ENCODE measurements around the gene WSCD1.

WSCD1 gene

GRCh38 chr17:6069539-6070429, at the start of gene WSCD1:
WSCD1 (plus strand) TSS chr17:6070379; CDS start chr17:6080659, 10,280 bp downstream.
- peak in 1 of 2 donors; percentile 20 for DNase-seq (ENCODE audit: low read depth in 1 of 2, low spot score in 1 of 2)

GRCh38 chr17:6021011-6021400, 49.2 kb upstream of the WSCD1 start:
- DNase-seq (ENCODE audit: low read depth in 1 of 2, low spot score in 1 of 2): no peak

GRCh38 chr17:6021627-6022026, 48.6 kb upstream of the WSCD1 start:
- no peak for DNase-seq (ENCODE audit: low read depth in 1 of 2, low spot score in 1 of 2)

GRCh38 chr17:6023036-6023831, 46.9 kb upstream of the WSCD1 start:
- DNase-seq (ENCODE audit: low read depth in 1 of 2, low spot score in 1 of 2): no peak

DNA sequence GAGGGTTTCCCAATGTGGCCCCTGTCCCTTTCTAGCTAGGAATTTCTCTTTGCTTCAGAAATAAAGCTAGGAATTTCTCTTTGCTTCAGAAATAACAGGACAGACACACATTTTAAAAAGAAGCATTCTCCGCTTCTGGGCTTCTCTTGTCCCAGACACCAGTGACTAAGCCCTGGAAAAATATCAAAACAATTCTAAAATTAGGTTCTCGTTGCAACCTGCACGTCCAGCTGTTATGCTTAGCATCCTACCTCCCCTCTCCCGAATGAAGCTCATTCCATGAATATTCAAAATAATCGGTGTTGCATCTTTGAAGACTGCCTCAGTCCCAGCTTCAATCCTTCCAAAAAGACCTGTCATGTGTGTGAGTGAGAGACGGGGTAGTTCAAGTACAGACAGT, 45.6 kb upstream of the WSCD1 start:
- DNase-seq (ENCODE audit: low read depth in 1 of 2, low spot score in 1 of 2): no peak

DNA sequence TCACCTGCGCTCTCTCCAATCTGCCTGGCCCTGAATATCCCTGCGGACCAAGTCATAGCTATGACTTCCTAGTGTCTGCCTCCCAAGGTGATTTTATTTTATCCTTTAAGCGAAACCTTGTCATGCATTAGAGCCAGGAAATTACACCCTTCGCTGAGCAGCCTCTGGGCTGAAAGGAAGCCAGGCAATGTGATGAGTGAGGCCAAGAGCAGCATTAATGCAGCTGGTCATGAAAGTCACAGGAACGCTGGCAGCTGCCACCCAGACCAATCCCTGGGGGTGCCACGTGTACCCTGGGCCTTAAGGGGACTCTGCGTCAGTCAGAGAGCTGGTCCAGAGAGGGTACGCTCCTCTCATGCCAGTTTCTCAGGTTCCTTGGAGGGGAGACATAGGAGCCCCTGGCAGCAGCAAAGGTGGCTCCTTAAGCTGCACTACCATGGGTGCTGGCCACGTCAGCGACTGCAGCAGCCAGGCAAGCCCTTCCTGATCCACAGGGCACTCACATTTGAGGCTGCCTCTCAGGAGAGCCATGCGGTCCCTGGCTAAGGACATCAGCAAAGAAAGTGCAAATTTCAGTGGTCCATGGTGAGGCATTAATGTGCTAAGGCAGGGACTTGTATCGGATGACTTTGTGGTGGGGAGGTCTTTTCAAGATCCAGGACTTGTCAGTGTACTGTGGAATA, 42.7 kb upstream of the WSCD1 start:
- no peak for DNase-seq (ENCODE audit: low read depth in 1 of 2, low spot score in 1 of 2)

GRCh38 chr17:6028294-6028693, 41.9 kb upstream of the WSCD1 start:
- no peak for DNase-seq (ENCODE audit: low read depth in 1 of 2, low spot score in 1 of 2)

GRCh38 chr17:6035801-6036394, 34.3 kb upstream of the WSCD1 start:
- no peak for DNase-seq (ENCODE audit: low read depth in 1 of 2, low spot score in 1 of 2)

DNA sequence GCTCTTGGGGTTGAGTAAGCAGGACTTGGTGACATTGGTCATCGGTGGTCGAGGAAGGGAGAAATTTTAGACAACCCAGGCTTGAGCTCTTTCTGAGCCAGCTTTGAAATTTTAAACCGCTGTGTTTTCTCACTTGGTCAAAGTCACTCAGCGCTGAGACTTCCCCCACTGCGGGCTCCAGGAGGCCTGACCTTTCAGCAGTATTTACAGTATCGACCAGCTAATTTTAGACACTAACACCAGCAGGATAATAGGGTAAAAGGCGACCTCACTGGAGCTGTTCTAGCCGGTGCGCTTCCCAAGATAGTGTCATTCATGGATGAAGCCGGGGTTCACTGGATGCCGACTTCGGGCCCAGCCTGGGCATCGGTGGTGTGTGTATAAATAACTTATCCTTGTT, 29.7 kb upstream of the WSCD1 start:
- no peak for DNase-seq (ENCODE audit: low read depth in 1 of 2, low spot score in 1 of 2)

DNA sequence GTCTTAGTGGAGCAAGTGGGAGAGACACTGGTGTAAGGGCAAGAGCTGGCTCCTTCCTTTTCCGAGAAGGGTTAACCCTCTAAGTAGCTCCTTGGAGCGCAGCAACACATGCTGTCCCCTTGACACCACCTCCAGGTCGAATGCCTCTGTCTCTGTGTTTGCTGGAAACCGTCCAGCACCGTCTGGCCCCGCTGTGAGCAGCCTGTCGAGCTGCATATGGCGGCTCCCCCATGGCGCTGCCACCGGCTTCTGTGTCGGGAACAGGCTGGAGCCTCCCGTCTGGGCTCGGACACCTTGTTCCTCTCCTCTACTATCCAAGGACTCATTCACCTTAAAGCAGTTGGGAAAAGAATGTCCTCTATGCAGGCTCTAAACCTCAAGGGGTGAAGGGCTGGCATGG, 28.9 kb upstream of the WSCD1 start:
- DNase-seq (ENCODE audit: low read depth in 1 of 2, low spot score in 1 of 2): no peak

- DNase-seq (ENCODE audit: low read depth in 1 of 2, low spot score in 1 of 2): no peak
Measured at GRCh38 chr17:6043405-6043804, 26.8 kb upstream of the WSCD1 start.

GRCh38 chr17:6044261-6044660, 25.9 kb upstream of the WSCD1 start:
- DNase-seq (ENCODE audit: low read depth in 1 of 2, low spot score in 1 of 2): no peak

DNA sequence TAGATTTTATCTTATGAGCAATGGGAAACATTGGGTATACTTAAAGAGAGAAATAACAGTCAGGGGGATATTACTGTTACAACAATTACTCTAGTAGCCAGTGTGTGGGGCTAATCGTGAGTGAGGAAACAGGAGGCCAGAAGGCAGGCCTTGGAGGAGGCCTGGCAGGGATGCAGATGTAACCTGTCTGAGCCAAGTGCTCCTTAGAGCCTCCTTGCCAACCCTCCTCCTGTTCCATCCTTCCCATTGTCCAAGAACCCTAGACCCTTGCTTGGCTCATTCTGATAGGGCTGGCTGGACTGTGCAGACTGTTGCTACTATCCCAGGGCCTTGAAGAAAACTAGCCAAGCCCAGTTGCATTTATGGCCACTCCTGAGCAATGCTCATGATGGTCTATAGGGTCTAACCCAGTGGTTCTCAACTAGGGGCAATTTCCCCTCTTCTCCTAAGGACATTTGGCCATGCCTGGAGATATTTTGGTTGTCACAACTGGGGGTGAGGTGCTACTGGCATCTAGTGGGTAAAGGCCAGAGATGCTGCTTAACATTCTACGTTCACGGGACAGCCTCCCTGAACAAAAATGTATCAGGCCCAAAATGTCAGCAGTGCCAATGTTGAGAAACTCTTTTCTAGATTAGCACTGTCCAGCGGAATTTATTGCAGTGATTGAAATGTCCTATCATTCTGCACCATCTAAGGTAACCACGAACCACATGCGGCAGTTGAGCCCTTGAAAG, 24.4 kb upstream of the WSCD1 start:
- DNase-seq (ENCODE audit: low read depth in 1 of 2, low spot score in 1 of 2): no peak

- DNase-seq (ENCODE audit: low read depth in 1 of 2, low spot score in 1 of 2): no peak
Measured at GRCh38 chr17:6046431-6046830, 23.7 kb upstream of the WSCD1 start.

- no peak for DNase-seq (ENCODE audit: low read depth in 1 of 2, low spot score in 1 of 2)
Measured at GRCh38 chr17:6046931-6047330, 23.2 kb upstream of the WSCD1 start.

DNA sequence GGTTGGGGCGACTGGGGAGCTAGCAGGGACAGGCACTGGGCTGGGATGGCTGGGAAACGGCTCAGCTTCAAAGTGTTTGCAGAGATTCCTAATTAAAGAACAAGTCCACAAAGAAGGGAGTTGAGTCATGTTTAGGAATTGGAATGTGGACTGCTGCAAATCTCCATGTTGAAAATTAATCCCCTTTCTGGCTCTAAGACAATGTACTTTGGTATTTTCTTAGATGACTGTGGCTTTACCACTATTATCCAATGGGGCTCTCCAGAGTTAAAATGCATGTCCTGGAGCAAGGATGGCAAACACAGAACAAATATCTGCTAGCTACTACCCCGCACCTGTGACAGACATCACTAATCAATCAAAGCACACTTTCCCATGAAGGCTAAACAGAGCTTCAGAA, 22.2 kb upstream of the WSCD1 start:
- DNase-seq (ENCODE audit: low read depth in 1 of 2, low spot score in 1 of 2): no peak

DNA sequence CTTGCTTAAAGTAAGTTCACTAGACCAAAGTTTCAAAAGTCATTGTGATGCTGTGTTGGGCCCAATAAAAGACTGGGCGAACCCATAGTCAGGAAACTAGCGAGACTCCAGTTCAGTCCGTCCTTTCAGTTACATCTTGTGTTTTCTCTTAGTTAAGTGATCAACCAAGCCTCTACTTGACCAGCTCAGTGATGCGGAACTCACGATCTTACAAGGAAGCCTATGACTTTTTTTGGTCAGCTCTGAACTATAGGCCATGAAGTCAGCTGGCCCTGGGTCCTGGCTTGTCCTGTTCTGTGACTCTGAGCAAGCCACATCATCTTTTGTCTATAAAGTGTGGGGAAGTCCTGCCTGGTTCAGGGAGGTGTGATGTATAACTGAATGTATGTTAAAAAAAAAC, 21.7 kb upstream of the WSCD1 start:
- DNase-seq (ENCODE audit: low read depth in 1 of 2, low spot score in 1 of 2): no peak

GRCh38 chr17:6052926-6053325, 17.3 kb upstream of the WSCD1 start:
- DNase-seq (ENCODE audit: low read depth in 1 of 2, low spot score in 1 of 2): no peak

GRCh38 chr17:6054372-6054771, 15.8 kb upstream of the WSCD1 start:
- DNase-seq (ENCODE audit: low read depth in 1 of 2, low spot score in 1 of 2): no peak

GRCh38 chr17:6056104-6056503, 14.1 kb upstream of the WSCD1 start:
- DNase-seq (ENCODE audit: low read depth in 1 of 2, low spot score in 1 of 2): no peak

DNA sequence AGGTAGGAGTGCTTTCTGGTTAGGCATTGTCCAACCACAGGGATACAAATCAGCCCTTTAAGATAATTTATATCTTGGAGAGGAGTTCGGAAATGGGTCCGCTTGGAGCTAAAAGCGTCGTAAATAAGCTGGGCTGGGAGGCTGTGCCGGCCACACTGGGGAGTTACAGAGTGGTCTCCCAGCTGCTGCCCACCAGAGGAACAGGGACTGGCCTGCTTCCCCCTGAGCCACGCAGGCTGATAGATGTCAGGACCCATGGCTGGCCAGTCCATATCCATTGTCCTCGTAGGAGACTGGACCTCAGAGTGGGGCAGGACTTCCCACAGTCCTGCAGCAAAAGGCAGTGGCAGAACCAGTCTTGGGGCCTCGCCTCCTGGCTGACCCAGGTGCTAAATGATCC, 12.6 kb upstream of the WSCD1 start:
- no peak for DNase-seq (ENCODE audit: low read depth in 1 of 2, low spot score in 1 of 2)

Data from stimulated activated CD4-positive, alpha-beta T cell treated with anti-CD3 and anti-CD28 coated beads, Interleukin-15, amount 100 ng/mL, for 1 hour (primary cell).